ENCODE measurements around the gene COG7. TPM values are rescaled to one million over a fixed set of nuclear protein-coding genes. Genes with fewer than 3 reads are reported as not detected.
"Not testable (repeated sequence)": the region's sequence is repeated elsewhere in the genome, so short reads cannot be mapped to it uniquely, and the experiment has no call there.

Gene COG7
- total and polyA plus RNA-seq, 2 donors (not counting 1 experiment from before 2014, with no cell fraction given), result 17.5 to 20.9 TPM

- H3K79me2 ChIP-seq (ENCODE audit: control insufficient read depth, insufficient read depth, low read length), result no peaks in the 10 kb centered on the region
- no peaks in the 10 kb centered on the region for H4K20me1 ChIP-seq (ENCODE audit: control insufficient read depth, extremely low read depth, insufficient read depth, low read length)
- TF ChIP-seq EZH2 (IDR thresholded peaks at IDR 0.05; ENCODE audit: low read length, missing control alignments) (no peak), CTCF (conservative IDR thresholded peaks at IDR 0.05 in 1 of 2, IDR thresholded peaks at IDR 0.05 in 1 of 2; ENCODE audit: low read depth in 1 of 2, low read length in 2 of 2) (no peak)
- no peaks in the 10 kb centered on the region for H3K27me3 ChIP-seq (ENCODE audit: control insufficient read depth, insufficient read depth, low read length)
- no peak overlapping the region for H3K4me2 ChIP-seq (ENCODE audit: extremely low read depth, insufficient read depth, low read length)
- H3K36me3 ChIP-seq (ENCODE audit: control insufficient read depth, insufficient read depth, low read length), result peaks cover 2% of the 10 kb centered on the region
- no peak overlapping the region for H3K27ac ChIP-seq (ENCODE audit: insufficient read depth, low read length)
- H3K4me1 ChIP-seq (ENCODE audit: control insufficient read depth, extremely low read depth, insufficient read depth, low read length), result no peaks in the 10 kb centered on the region
- DNase-seq (ENCODE audit: low read depth in 2 of 2), result no peak
- H2AFZ ChIP-seq (ENCODE audit: low read length), result no peak overlapping the region
- H3K4me3 ChIP-seq (replicated peaks in 1 of 4; ENCODE audit: control extremely low read depth in 1 of 4, insufficient read depth in 1 of 4, low read depth in 3 of 4, low read length in 4 of 4), result no peak overlapping the region
- no peaks in the 10 kb centered on the region for H3K9me3 ChIP-seq (ENCODE audit: control insufficient read depth, insufficient read depth, low read depth, low read length)
- H3K9ac ChIP-seq (ENCODE audit: insufficient read depth, low read length), result no peak overlapping the region
Measured at GRCh38 chr16:23392223-23392600, 60.8 kb downstream of the COG7 start.

- TF ChIP-seq EZH2 (IDR thresholded peaks at IDR 0.05; ENCODE audit: low read length, missing control alignments) (no peak), CTCF (conservative IDR thresholded peaks at IDR 0.05 in 1 of 2, IDR thresholded peaks at IDR 0.05 in 1 of 2; ENCODE audit: low read depth in 1 of 2, low read length in 2 of 2) (no peak)
- no peak overlapping the region for H3K4me3 ChIP-seq (replicated peaks in 1 of 4; ENCODE audit: control extremely low read depth in 1 of 4, insufficient read depth in 1 of 4, low read depth in 3 of 4, low read length in 4 of 4)
- H3K4me2 ChIP-seq (ENCODE audit: extremely low read depth, insufficient read depth, low read length), result no peak overlapping the region
Measured at GRCh38 chr16:23391381-23392222, 61.4 kb downstream of the COG7 start.

GRCh38 chr16:23389936-23390335 is 63.1 kb downstream of the COG7 start:
- H3K4me3 ChIP-seq (replicated peaks in 1 of 4; ENCODE audit: control extremely low read depth in 1 of 4, insufficient read depth in 1 of 4, low read depth in 3 of 4, low read length in 4 of 4); H3K36me3 ChIP-seq (ENCODE audit: control insufficient read depth, insufficient read depth, low read length); DNase-seq (ENCODE audit: low read depth in 2 of 2); H3K4me1 ChIP-seq (ENCODE audit: control insufficient read depth, extremely low read depth, insufficient read depth, low read length); H4K20me1 ChIP-seq (ENCODE audit: control insufficient read depth, extremely low read depth, insufficient read depth, low read length); H3K4me2 ChIP-seq (ENCODE audit: extremely low read depth, insufficient read depth, low read length); H3K27me3 ChIP-seq (ENCODE audit: control insufficient read depth, insufficient read depth, low read length); H2AFZ ChIP-seq (ENCODE audit: low read length); H3K79me2 ChIP-seq (ENCODE audit: control insufficient read depth, insufficient read depth, low read length); H3K9ac ChIP-seq (ENCODE audit: insufficient read depth, low read length); H3K27ac ChIP-seq (ENCODE audit: insufficient read depth, low read length); H3K9me3 ChIP-seq (ENCODE audit: control insufficient read depth, insufficient read depth, low read depth, low read length): not testable (repeated sequence)

More at GRCh38 chr16:23391381-23392222, 61.4 kb downstream of the COG7 start:
- Histone ChIP-seq H3K79me2 (ENCODE audit: control insufficient read depth, insufficient read depth, low read length) (no peaks in the 10 kb centered on the region), H3K27me3 (ENCODE audit: control insufficient read depth, insufficient read depth, low read length) (no peaks in the 10 kb centered on the region), H3K36me3 (ENCODE audit: control insufficient read depth, insufficient read depth, low read length) (peaks cover 2% of the 10 kb centered on the region), H3K4me1 (ENCODE audit: control insufficient read depth, extremely low read depth, insufficient read depth, low read length) (no peaks in the 10 kb centered on the region), H2AFZ (ENCODE audit: low read length) (no peak overlapping the region), H3K9ac (ENCODE audit: insufficient read depth, low read length) (no peak overlapping the region), H3K27ac (ENCODE audit: insufficient read depth, low read length) (no peak overlapping the region), H3K9me3 (ENCODE audit: control insufficient read depth, insufficient read depth, low read depth, low read length) (no peaks in the 10 kb centered on the region), H4K20me1 (ENCODE audit: control insufficient read depth, extremely low read depth, insufficient read depth, low read length) (no peaks in the 10 kb centered on the region)
- DNase-seq (ENCODE audit: low read depth in 2 of 2), result no peak
